ENCODE results near the gene IMPACT.

DNA sequence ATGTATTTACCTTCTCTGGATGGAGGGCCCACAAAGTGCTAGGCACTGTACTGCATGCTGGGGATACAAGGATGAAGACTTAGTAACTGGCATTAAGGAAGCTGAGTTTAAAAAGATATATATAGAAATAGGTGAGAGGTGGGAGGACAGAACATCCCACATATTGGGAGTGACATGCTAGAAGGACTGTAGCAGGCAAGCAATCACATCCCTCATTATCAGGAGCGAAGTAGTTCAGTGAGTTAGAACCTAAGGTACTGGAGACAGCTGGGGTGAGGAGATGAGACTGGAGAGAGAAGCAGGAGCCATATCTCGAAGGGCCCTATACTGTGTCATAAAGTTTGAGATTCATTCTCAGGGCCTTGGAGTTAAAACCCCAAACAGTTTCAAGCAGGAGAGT is 18.0 kb upstream of the IMPACT start:
- TF ChIP-seq YY1 (IDR thresholded peaks at IDR 0.05; ENCODE audit: insufficient read depth, insufficient read length) (no peak), ZNF274 (IDR thresholded peaks at IDR 0.05; ENCODE audit: low read depth, low read length) (no peak), SUZ12 (IDR thresholded peaks at IDR 0.05; ENCODE audit: extremely low read depth, insufficient read depth, insufficient read length) (no peak)
